Smooth muscle cell (in vitro differentiated cells): ENCODE measurements around the gene CLEC17A. TPM values are rescaled to one million over a fixed set of nuclear protein-coding genes. Genes with fewer than 3 reads are reported as not detected.
"Not testable (repeated sequence)": the region's sequence is repeated elsewhere in the genome, so short reads cannot be mapped to it uniquely, and the experiment has no call there.

Experiments
- DNase-seq: peaks from one replicate; lab custom pipeline; 2025; ENCODE audit not compliant: unreplicated experiment; lab: John Stamatoyannopoulos, UW
- H2AFZ ChIP-seq: fragments of 200-600 bp; sonication (generic); 2 replicates; pipeline ENCODE4 v1.6.0; 2016; ENCODE audit warnings: antibody characterized with exemption, low read depth, mild to moderate bottlenecking
- H3F3A ChIP-seq: fragments of 200-600 bp; sonication (generic); 2 replicates; pipeline ENCODE4 v1.6.0; 2017; ENCODE audit warnings: antibody characterized with exemption, low read depth
- H3K27ac ChIP-seq: fragments of 200-600 bp; sonication (generic); 2 replicates; pipeline ENCODE4 v1.5.1; 2016; ENCODE audit warnings: low read depth, mild to moderate bottlenecking
- H3K27me3 ChIP-seq: fragments of 200-600 bp; sonication (generic); 2 replicates; pipeline ENCODE4 v1.6.1; 2016; ENCODE audit warnings: low read depth, mild to moderate bottlenecking
- H3K36me3 ChIP-seq: fragments of 200-600 bp; sonication (generic); 2 replicates; pipeline ENCODE4 v1.5.1; 2016; ENCODE audit warnings: low read depth
- H3K4me1 ChIP-seq: fragments of 200-600 bp; sonication (generic); 2 replicates; pipeline ENCODE4 v1.5.1; 2016; ENCODE audit warnings: low read depth
- H3K4me2 ChIP-seq: fragments of 200-600 bp; sonication (generic); 2 replicates; pipeline ENCODE4 v1.6.0; 2016; ENCODE audit warnings: mild to moderate bottlenecking
- H3K4me3 ChIP-seq: fragments of 200-600 bp; sonication (generic); 2 replicates; pipeline ENCODE4 v1.5.1; 2016; ENCODE audit warnings: mild to moderate bottlenecking
- H3K79me2 ChIP-seq: fragments of 200-600 bp; sonication (generic); 2 replicates; pipeline ENCODE4 v1.6.0; 2016; ENCODE audit warnings: low read depth, mild to moderate bottlenecking
- H3K9ac ChIP-seq: fragments of 200-600 bp; sonication (generic); 2 replicates; pipeline ENCODE4 v1.6.0; 2016; ENCODE audit warnings: low read depth
- H3K9me3 ChIP-seq: fragments of 200-600 bp; sonication (generic); replicated peaks from 2 replicates; pipeline ENCODE4 v1.5.1; 2016; ENCODE audit warnings: low read depth
- H4K20me1 ChIP-seq: fragments of 200-600 bp; sonication (generic); 2 replicates; pipeline ENCODE4 v1.6.0; 2016; ENCODE audit warnings: low read depth
- WGBS: methylation state at CpG from one replicate; pipeline ENCODE4 v1.1.7; 2016; ENCODE audit warnings: low lambda C conversion rate; 5-methylcytosine and 5-hydroxymethylcytosine counted together
- polyA plus RNA-seq: library from polyadenylated mRNA; unstranded; fragments of >200 nt; fragmentation: Nextera tagmentation; extraction: Ambion mirVana; gene quantifications from 2 replicates; pipeline ENCODE4 v1.2.1, GENCODE V29; 2016
- total RNA-seq: library from RNA; depleted of rRNA; stranded (reverse); fragments of >200 nt; gene quantifications from 2 replicates; pipeline ENCODE4 v1.2.3, GENCODE V29; 2014
- TF ChIP-seq, protein P1 (sequence below): fragments of 200-600 bp; sonication (generic); IDR thresholded peaks from 2 replicates; pipeline ENCODE4 v1.5.1; 2017; ENCODE audit warnings: borderline replicate concordance, mild to moderate bottlenecking, antibody characterized with exemption; ENCODE audit not compliant: insufficient read depth, poor library complexity, severe bottlenecking

Gene CLEC17A
- total and polyA plus RNA-seq, 2 experiments from 2014 or later: not detected

DNA sequence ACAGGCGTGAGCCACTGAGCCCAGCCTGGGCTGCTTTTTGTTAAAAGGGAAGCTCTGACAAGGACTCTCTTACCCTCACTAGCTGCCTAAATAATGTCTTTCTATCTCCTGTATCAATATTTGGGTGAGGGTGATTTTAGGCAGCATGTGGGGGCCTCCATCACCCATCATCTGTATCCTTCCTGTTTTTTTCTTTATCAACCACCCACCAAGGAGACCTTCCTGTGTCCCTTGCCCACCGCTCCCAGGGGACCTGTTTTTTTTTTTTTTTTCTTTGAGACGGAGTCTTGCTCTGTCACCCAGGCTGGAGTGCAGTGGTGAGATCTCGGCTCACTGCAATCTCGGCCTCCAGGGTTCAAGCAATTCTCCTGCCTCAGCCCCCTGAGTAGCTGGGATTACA lies 5.6 kb upstream of the CLEC17A start:
- Histone ChIP-seq H3K4me1 (no peaks in the 10 kb centered on the region), H3K79me2 (no peaks in the 10 kb centered on the region), H3K27me3 (no peaks in the 10 kb centered on the region), H3K9me3 (no peaks in the 10 kb centered on the region), H3F3A (no peaks in the 10 kb centered on the region), H3K4me2 (no peak overlapping the region), H4K20me1 (no peaks in the 10 kb centered on the region), H3K4me3 (no peak overlapping the region), H2AFZ (no peak overlapping the region), H3K27ac (no peak overlapping the region), H3K36me3 (no peaks in the 10 kb centered on the region), H3K9ac (no peak overlapping the region)
- TF ChIP-seq, protein P1, sequence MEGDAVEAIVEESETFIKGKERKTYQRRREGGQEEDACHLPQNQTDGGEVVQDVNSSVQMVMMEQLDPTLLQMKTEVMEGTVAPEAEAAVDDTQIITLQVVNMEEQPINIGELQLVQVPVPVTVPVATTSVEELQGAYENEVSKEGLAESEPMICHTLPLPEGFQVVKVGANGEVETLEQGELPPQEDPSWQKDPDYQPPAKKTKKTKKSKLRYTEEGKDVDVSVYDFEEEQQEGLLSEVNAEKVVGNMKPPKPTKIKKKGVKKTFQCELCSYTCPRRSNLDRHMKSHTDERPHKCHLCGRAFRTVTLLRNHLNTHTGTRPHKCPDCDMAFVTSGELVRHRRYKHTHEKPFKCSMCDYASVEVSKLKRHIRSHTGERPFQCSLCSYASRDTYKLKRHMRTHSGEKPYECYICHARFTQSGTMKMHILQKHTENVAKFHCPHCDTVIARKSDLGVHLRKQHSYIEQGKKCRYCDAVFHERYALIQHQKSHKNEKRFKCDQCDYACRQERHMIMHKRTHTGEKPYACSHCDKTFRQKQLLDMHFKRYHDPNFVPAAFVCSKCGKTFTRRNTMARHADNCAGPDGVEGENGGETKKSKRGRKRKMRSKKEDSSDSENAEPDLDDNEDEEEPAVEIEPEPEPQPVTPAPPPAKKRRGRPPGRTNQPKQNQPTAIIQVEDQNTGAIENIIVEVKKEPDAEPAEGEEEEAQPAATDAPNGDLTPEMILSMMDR: no peak
- 92% methylated on average over 5 of the region's 5 CpGs for WGBS
- DNase-seq: no peak

DNA sequence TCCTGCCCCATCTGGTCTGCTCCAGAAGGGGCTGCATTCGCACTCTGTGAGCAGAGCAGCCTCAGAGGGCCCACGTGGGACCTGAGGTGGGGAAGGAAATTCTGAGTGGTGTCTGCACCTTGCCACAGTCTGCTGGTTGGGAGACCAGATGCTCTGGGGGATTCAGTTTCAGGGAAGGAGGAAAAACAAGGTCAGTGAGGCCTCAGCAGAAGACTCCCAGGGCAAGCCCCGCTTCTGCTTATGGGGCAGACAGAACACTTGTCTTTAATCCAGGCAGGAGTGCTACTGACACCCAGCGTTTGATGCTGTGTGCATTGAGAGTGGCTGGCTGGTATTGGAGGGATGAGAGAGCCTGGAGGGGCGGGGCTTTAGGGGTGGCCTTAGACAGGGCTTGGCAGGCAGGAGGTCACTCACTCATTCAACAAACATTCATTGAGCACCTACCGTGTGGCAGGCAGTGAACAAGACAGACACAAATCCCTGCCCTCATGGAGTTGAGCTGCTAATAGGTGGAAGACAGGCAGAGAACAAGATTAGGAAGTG lies 4.9 kb upstream of the CLEC17A start:
- no peak overlapping the region for H3K4me2 ChIP-seq
- H3K9me3 ChIP-seq: no peaks in the 10 kb centered on the region
- TF ChIP-seq, protein P1: no peak
- no peaks in the 10 kb centered on the region for H3K4me1 ChIP-seq
- no peak overlapping the region for H3K9ac ChIP-seq
- no peaks in the 10 kb centered on the region for H4K20me1 ChIP-seq
- H3K4me3 ChIP-seq: no peak overlapping the region
- no peak overlapping the region for H2AFZ ChIP-seq
- H3K36me3 ChIP-seq: no peaks in the 10 kb centered on the region
- no peaks in the 10 kb centered on the region for H3F3A ChIP-seq
- 62% methylated on average over 6 of the region's 6 CpGs for WGBS
- H3K79me2 ChIP-seq: no peaks in the 10 kb centered on the region
- H3K27me3 ChIP-seq: no peaks in the 10 kb centered on the region
- H3K27ac ChIP-seq: no peak overlapping the region
- DNase-seq: no peak

DNA sequence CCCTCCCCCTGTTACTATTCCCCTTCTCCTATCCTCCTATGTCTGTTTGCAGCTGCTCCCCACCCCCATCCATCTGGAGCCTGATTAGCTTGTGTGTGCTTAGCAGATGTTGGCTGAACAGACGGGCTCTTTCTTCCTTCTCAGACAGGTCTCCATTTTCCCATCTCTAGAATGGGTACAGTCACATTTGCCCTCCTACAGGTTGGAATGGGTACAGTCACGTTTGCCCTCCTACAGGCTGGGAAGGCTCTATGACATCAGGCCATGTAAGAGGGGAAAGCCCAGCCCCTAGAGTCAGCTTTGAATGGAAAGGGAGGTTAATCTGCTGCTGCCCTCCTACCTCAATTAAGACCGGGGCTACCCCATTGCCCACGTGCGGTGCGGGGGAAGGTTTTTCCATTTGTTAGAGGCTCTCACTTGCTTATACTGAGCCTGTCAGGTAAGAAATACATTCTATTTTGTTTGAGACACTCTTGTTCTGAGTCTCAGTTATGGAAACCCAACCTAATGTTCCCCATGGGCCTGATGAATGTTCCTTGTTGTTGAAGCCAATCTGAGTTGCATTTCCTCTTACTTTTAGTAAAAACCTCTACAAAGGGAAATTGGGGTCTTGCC lies 2.2 kb upstream of the CLEC17A start:
- Histone ChIP-seq H3K4me2 (no peak overlapping the region), H3K79me2 (no peaks in the 10 kb centered on the region), H3K9me3 (no peaks in the 10 kb centered on the region), H3K27ac (no peak overlapping the region), H4K20me1 (no peaks in the 10 kb centered on the region), H3K27me3 (no peaks in the 10 kb centered on the region), H3K9ac (no peak overlapping the region), H3K4me1 (no peaks in the 10 kb centered on the region), H3K4me3 (no peak overlapping the region), H2AFZ (no peak overlapping the region), H3F3A (no peaks in the 10 kb centered on the region), H3K36me3 (no peaks in the 10 kb centered on the region)
- 65% methylated on average over 6 of the region's 6 CpGs for WGBS
- TF ChIP-seq, protein P1: no peak
- no peak for DNase-seq

DNA sequence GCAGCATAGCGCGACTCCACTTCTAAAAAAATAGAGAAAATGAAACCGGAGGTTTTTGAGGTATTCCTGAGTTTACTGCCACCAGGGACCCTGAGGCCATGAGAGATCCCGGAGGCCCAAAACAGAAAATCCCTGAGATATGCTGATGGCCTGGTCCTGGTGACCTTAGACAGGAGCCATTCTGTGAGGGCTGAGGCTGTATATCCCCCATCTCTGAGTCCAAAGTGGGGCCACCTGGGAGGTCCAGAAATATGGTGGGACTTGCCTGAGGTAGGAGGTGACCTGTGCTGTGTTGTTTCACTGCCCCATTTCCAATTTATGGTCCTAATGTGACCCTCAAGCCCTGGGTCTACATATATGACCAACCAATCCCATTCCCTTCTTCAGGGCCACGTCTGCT lies 1.5 kb downstream of the CLEC17A start:
- not testable (repeated sequence) for H3K4me1 ChIP-seq, H3K79me2 ChIP-seq, H4K20me1 ChIP-seq, H3K9ac ChIP-seq, H3F3A ChIP-seq, H3K9me3 ChIP-seq, H3K4me2 ChIP-seq, DNase-seq, H2AFZ ChIP-seq, H3K27ac ChIP-seq, H3K36me3 ChIP-seq, H3K4me3 ChIP-seq, H3K27me3 ChIP-seq
- 86% methylated on average over 4 of the region's 5 CpGs for whole genome bisulfite sequencing

DNA sequence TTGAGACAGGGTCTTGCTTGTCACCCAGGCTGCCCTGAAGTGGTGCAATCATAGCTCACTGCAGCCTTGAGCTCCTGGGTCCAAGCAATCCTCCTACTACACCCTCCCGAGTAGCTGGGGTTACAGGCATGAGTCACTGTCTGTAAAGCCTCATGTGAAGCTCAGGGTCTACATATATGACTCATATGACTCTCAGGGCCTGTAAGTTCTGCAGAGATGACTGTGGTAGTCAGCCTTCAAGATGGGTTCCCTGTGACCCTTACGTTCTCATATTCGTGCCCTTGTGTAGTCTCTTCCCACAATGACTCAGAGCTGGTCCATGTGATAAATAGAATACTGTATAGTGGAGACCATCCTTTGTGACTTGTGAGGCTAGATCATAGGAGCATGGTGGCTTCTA lies 2.3 kb downstream of the CLEC17A start:
- not testable (repeated sequence) for H2AFZ ChIP-seq, H3K9ac ChIP-seq, H4K20me1 ChIP-seq, H3K27ac ChIP-seq, DNase-seq, H3K4me2 ChIP-seq, H3K9me3 ChIP-seq, H3F3A ChIP-seq, H3K4me1 ChIP-seq, H3K36me3 ChIP-seq, H3K27me3 ChIP-seq, H3K79me2 ChIP-seq, H3K4me3 ChIP-seq
- 53% methylated on average over 3 of the region's 3 CpGs for WGBS

DNA sequence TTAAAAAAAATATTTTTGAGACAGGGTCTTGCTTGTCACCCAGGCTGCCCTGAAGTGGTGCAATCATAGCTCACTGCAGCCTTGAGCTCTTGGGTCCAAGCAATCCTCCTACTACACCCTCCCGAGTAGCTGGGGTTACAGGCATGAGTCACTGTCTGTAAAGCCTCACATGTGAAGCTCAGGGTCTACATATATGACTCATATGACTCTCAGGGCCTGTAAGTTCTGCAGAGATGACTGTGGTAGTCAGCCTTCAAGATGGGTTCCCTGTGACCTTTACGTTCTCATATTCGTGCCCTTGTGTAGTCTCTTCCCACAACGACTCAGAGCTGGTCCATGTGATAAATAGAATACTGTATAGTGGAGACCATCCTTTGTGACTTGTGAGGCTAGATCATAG lies 6.5 kb downstream of the CLEC17A start:
- H3F3A ChIP-seq, H3K27ac ChIP-seq, DNase-seq, H2AFZ ChIP-seq, H3K4me1 ChIP-seq, H3K79me2 ChIP-seq, H3K36me3 ChIP-seq, H3K9ac ChIP-seq, H3K4me3 ChIP-seq, H3K4me2 ChIP-seq, H3K27me3 ChIP-seq, H4K20me1 ChIP-seq, H3K9me3 ChIP-seq: not testable (repeated sequence)
- 52% methylated on average over 3 of the region's 4 CpGs for WGBS
